AG04450 (cell line): ENCODE measurements around the gene PHF1. TPM values are rescaled to one million over a fixed set of nuclear protein-coding genes. Genes with fewer than 3 reads are reported as not detected.
"Not testable (repeated sequence)": the region's sequence is repeated elsewhere in the genome, so short reads cannot be mapped to it uniquely, and the experiment has no call there.

ENCODE experiments used
- CTCF ChIA-PET: fragments of 300-600, 350-600 bp; formaldehyde crosslinking; extraction: SDS; loops from one replicate; lab custom pipeline; 2022; ENCODE audit warnings: antibody characterized with exemption, inconsistent platforms; lab: Charles Lee
- POLR2A ChIA-PET: fragments of 350-600 bp; formaldehyde crosslinking; extraction: SDS; loops from one replicate; lab custom pipeline; 2021; ENCODE audit warnings: antibody characterized with exemption, inconsistent platforms; lab: Yijun Ruan, JAX
- DNase-seq: peaks from one replicate; pipeline ENCODE4 v3.0.0-alpha.2; 2011; ENCODE audit warnings: low read depth, low spot score
- H3K27ac ChIP-seq: one replicate; pipeline ENCODE4 v1.5.1; 2012; ENCODE audit warnings: low read depth, low read length, control low read depth
- H3K27me3 ChIP-seq: one replicate; pipeline ENCODE4 v1.6.0; 2012; ENCODE audit warnings: low read length; ENCODE audit not compliant: control insufficient read depth, insufficient read depth
- H3K4me3 ChIP-seq: 2 replicates; pipeline ENCODE4 v1.5.1; 2011; ENCODE audit warnings: mild to moderate bottlenecking, low read depth, low read length, control low read depth
- H3K9me3 ChIP-seq: 2 replicates; pipeline ENCODE4 v1.5.1; 2012; ENCODE audit warnings: low read length; ENCODE audit not compliant: control insufficient read depth, insufficient read depth
- CTCF ChIP-seq: IDR thresholded peaks from 2 replicates; pipeline ENCODE4 v1.5.1; 2011; ENCODE audit warnings: low read depth, low read length, control low read depth, inconsistent platforms
- polyA minus RNA-seq: library from RNA; depleted of rRNA, polyadenylated mRNA; stranded (reverse); fragments of >200 nt; gene quantifications from 2 replicates; pipeline ENCODE4 v1.2.3, GENCODE V29; 2011; rRNA and poly(A)+ RNA removed
- polyA plus RNA-seq: library from polyadenylated mRNA; depleted of rRNA; stranded (reverse); fragments of >200 nt; gene quantifications from 2 replicates; pipeline ENCODE4 v1.2.3, GENCODE V29; 2011; rRNA removed

PHF1 gene
- polyA plus RNA-seq (26.6 and 29.7 TPM in 2 replicates), polyA minus RNA-seq (23.6 and 32.0 TPM in 2 replicates)

GRCh38 chr6:33410711-33411631 lies at the start of gene PHF1:
Gene PHF1, plus strand, starts transcription at chr6:33411014. Its CDS starts 1,250 bp downstream, at chr6:33412264.
- DNase-seq, result peak; percentile 51
- no peak for TF ChIP-seq CTCF
- Histone ChIP-seq H3K9me3 (no peaks in the 10 kb centered on the region), H3K27me3 (no peaks in the 10 kb centered on the region), H3K4me3 (peak within 1 kb of the TSS; percentile 80), H3K27ac (peak within 1 kb of the TSS; percentile 85)
- POLR2A ChIA-PET, result interaction anchor here (0.6 to 1.3 kb wide), 5 partner anchors 15 to 439 kb away, joined by 3 to 6 read pairs (median 3); partner anchors contain the start of gene ZBTB22
- CTCF ChIA-PET, result interaction anchor here (0.6 kb wide), 1 partner anchor 20 kb away, joined by 3 read pairs; no protein-coding TSS in a partner anchor

- CTCF ChIA-PET, result interaction anchor here (1.5 to 2.0 kb wide), 2 partner anchors 12 to 21 kb away, joined by 5 to 7 read pairs; no protein-coding TSS in a partner anchor
- H3K27ac ChIP-seq, DNase-seq, POLR2A ChIA-PET, H3K9me3 ChIP-seq, H3K27me3 ChIP-seq, H3K4me3 ChIP-seq: not testable (repeated sequence)
Observed at GRCh38 chr6:33363486-33363885, 47.3 kb upstream of the PHF1 start.

- H3K9me3 ChIP-seq, H3K4me3 ChIP-seq, H3K27me3 ChIP-seq, H3K27ac ChIP-seq, DNase-seq: not testable (repeated sequence)
- CTCF ChIA-PET, result interaction anchor here (1.5 kb wide), 1 partner anchor 10 kb away, joined by 5 read pairs; no protein-coding TSS in a partner anchor
- POLR2A ChIA-PET, result interaction anchor here (0.5 kb wide), 1 partner anchor 47 kb away, joined by 3 read pairs; the partner anchor contains the start of gene ZBTB22
Observed at GRCh38 chr6:33364475-33365205, 46.2 kb upstream of the PHF1 start.

- H3K27me3 ChIP-seq, CTCF ChIA-PET, POLR2A ChIA-PET, DNase-seq, H3K27ac ChIP-seq, H3K9me3 ChIP-seq, H3K4me3 ChIP-seq: not testable (repeated sequence)
Observed at GRCh38 chr6:33365206-33365971, 45.4 kb upstream of the PHF1 start.

GRCh38 chr6:33367009-33367714 lies 43.7 kb upstream of the PHF1 start:
- Histone ChIP-seq H3K9me3 (no peaks in the 10 kb centered on the region), H3K27me3 (no peaks in the 10 kb centered on the region), H3K4me3 (no peak overlapping the region), H3K27ac (no peak overlapping the region)
- TF ChIP-seq CTCF, result no peak
- no peak for DNase-seq
- ChIA-PET POLR2A (no interaction called here), CTCF (interaction anchor here (0.8 kb wide), 1 partner anchor 24 kb away, joined by 3 read pairs; no protein-coding TSS in a partner anchor)

- DNase-seq, H3K9me3 ChIP-seq, POLR2A ChIA-PET, H3K27me3 ChIP-seq, H3K27ac ChIP-seq, H3K4me3 ChIP-seq: not testable (repeated sequence)
- CTCF ChIA-PET, result interaction anchor here (0.7 to 0.8 kb wide), 2 partner anchors 23 to 267 kb away, joined by 3 read pairs; no protein-coding TSS in a partner anchor
Observed at GRCh38 chr6:33367715-33368025, 43.1 kb upstream of the PHF1 start.

GRCh38 chr6:33371901-33372300 lies 38.9 kb upstream of the PHF1 start:
- H3K9me3 ChIP-seq, H3K4me3 ChIP-seq, POLR2A ChIA-PET, H3K27ac ChIP-seq, DNase-seq, CTCF ChIA-PET, H3K27me3 ChIP-seq: not testable (repeated sequence)
